Kidney (tissue), 14 donors: ENCODE results near the gene PRR22. TPM values are rescaled to one million over a fixed set of nuclear protein-coding genes. Genes with fewer than 3 reads are reported as not detected.

ENCODE experiments used
- DNase-seq, 5 donors: peaks; one replicate each; pipeline ENCODE4 v3.0.0-alpha.2; 2013 to 2020
- FAIRE-seq: peaks from 2 replicates; lab custom pipeline; 2012; peaks lifted over from hg19 to GRCh38; lab: Jason Lieb, UNC
- H3K27ac ChIP-seq, 2 donors: one replicate each; pipeline ENCODE4 v1.7.0; 2013; ENCODE audit warnings: low read depth in 2 of 2, low read length in 2 of 2, inconsistent platforms in 1 of 2
- H3K27me3 ChIP-seq: one replicate; pipeline ENCODE4 v1.7.1; 2013; ENCODE audit warnings: low read length, inconsistent platforms; ENCODE audit not compliant: control insufficient read depth, insufficient read depth
- H3K36me3 ChIP-seq, 3 donors: one replicate each; pipeline versions ENCODE4 v1.7.0 to v1.7.1; 2013; ENCODE audit warnings: low read length in 3 of 3, control low read depth in 1 of 3, inconsistent platforms in 1 of 3; ENCODE audit not compliant: insufficient read depth in 3 of 3, control insufficient read depth in 2 of 3
- H3K4me1 ChIP-seq, 3 donors: one replicate each; pipeline versions ENCODE4 v1.7.0 to v1.7.1; 2013; ENCODE audit warnings: low read length in 3 of 3, inconsistent platforms in 1 of 3, low read depth in 1 of 3; ENCODE audit not compliant: control insufficient read depth in 2 of 3, insufficient read depth in 2 of 3
- H3K4me3 ChIP-seq, 3 donors: one replicate each; pipeline versions ENCODE4 v1.7.0 to v1.8.1; 2013; ENCODE audit warnings: low read length in 3 of 3, control low read depth in 1 of 3, inconsistent platforms in 1 of 3
- H3K9ac ChIP-seq, 3 donors: one replicate each; pipeline versions ENCODE4 v1.7.0 to v1.7.1; 2013; ENCODE audit warnings: low read length in 3 of 3, control low read depth in 1 of 3, inconsistent platforms in 1 of 3
- H3K9me3 ChIP-seq, 3 donors: one replicate each; pipeline versions ENCODE4 v1.7.0 to v1.7.1; 2013; ENCODE audit warnings: low read length in 3 of 3, control low read depth in 1 of 3, inconsistent platforms in 1 of 3; ENCODE audit not compliant: control insufficient read depth in 2 of 3, insufficient read depth in 1 of 3
- intact Hi-C: fragments of 100-400 bp; cut with DNase I; formaldehyde crosslinking; loops from one replicate; pipeline ENCODE4 v1.11.1; 2022
- polyA plus RNA-seq: library from polyadenylated mRNA; stranded (reverse); fragments of 350-450 nt; fragmentation: Illumina TruSeq; extraction: RNeasy Lipid Tissue Mini Kit (QIAGEN cat#74804); gene quantifications from one replicate; pipeline ENCODE4 v1.2.3, GENCODE V29; 2014; ENCODE audit warnings: low read depth, low replicate concordance; ENCODE audit not compliant: insufficient read depth
- total RNA-seq: library from RNA; stranded (reverse); fragmentation: NEBNext Ultra II Directional; extraction: Animal tissue kit (Norgen Biotek cat#: 25700); gene quantifications from one replicate; pipeline ENCODE4 v1.2.1, GENCODE V29; 2021
- TF ChIP-seq, protein P1 (sequence below): IDR thresholded peaks from 3 replicates; pipeline ENCODE4 v1.5.1; 2012; ENCODE audit warnings: mild to moderate bottlenecking, moderate library complexity, borderline replicate concordance; ENCODE audit not compliant: insufficient read depth; ENCODE audit errors: extremely low read depth
- donor health status: control.
- donor health status: control.
- donor health status: control.
- donor health status: control.
- donor health status: control.
- donor health status: DM: yes; HTN: yes; CAD: no.
- donor health status: Normal renal cell carcinoma (clear cell type).

The PRR22 gene
- total and polyA plus RNA-seq, 2 donors from 2014 or later: 4.1 to 4.2 TPM

DNA sequence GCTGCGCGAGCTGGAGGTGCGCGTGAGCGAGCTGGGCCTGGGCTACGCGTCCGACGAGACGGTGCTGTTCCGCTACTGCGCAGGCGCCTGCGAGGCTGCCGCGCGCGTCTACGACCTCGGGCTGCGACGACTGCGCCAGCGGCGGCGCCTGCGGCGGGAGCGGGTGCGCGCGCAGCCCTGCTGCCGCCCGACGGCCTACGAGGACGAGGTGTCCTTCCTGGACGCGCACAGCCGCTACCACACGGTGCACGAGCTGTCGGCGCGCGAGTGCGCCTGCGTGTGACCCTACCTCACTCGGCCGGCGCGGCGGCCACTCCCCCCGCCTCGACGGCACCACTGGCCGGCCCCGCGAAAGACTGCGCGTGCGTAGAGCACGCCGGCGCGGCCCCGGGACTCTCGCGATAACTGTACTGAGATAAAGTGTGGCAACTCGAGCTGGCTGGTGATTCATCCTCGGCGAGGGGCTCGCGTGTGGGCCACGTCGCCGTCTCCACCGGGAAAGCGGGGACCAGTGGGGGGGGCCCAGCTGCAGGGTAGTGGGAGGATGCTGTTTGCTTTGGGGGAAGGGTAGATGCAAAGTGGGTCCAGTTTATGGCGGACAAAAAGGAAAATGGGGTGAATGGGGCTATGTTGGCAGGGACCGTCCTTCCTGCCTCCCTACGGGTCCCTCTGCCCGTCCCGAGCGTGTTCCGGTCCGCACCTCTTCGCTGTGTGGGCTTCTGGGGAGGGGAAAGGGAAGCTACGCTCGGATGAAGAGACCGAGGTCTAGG lies 43.5 kb upstream of the PRR22 start:
- Histone ChIP-seq H3K36me3 (peaks cover 0 to 3% (median 0%) of the 10 kb centered on the region in 3 donors), H3K27ac (peak overlapping the region; percentile 77 to 78), H3K9me3 (no peaks in the 10 kb centered on the region), H3K4me1 (peaks cover 0 to 18% (median 3%) of the 10 kb centered on the region in 3 donors), H3K4me3 (peak overlapping the region; percentile 39 to 89 (median 73)), H3K27me3 (no peaks in the 10 kb centered on the region), H3K9ac (peak overlapping the region; percentile 15 to 82 (median 81))
- no peak for FAIRE-seq
- intact Hi-C loops: no loop called here
- TF ChIP-seq, protein P1, sequence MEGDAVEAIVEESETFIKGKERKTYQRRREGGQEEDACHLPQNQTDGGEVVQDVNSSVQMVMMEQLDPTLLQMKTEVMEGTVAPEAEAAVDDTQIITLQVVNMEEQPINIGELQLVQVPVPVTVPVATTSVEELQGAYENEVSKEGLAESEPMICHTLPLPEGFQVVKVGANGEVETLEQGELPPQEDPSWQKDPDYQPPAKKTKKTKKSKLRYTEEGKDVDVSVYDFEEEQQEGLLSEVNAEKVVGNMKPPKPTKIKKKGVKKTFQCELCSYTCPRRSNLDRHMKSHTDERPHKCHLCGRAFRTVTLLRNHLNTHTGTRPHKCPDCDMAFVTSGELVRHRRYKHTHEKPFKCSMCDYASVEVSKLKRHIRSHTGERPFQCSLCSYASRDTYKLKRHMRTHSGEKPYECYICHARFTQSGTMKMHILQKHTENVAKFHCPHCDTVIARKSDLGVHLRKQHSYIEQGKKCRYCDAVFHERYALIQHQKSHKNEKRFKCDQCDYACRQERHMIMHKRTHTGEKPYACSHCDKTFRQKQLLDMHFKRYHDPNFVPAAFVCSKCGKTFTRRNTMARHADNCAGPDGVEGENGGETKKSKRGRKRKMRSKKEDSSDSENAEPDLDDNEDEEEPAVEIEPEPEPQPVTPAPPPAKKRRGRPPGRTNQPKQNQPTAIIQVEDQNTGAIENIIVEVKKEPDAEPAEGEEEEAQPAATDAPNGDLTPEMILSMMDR: no peak
- DNase-seq: peak; percentile 97 to 98 (median 97)

DNA sequence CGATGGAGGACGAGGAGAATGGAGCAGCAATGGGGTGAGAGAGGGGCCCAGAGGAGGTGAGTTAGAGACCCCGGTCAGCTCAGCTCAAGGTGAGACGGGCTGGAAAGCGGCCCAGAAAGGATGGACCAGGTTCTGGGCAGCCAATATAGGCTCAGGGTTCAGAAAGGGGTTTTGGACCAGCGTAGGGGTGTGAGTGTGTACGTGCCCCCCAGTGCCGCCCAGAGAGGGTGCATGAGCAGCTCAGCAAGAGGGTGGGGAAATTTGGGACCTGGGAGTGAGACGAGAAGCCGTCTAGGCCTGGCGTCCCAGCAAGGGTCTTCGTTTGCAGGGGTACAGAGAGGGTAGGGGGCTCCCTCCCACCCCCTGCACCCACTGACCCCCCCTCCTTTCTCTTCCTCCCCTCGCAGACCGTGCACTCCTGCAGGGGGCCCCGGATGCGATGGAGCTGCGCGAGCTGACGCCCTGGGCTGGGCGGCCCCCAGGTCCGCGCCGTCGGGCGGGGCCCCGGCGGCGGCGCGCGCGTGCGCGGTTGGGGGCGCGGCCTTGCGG lies 42.9 kb upstream of the PRR22 start:
- intact Hi-C loops: no loop called here
- Histone ChIP-seq H3K4me1 (peaks cover 0 to 18% (median 0%) of the 10 kb centered on the region in 3 donors), H3K27me3 (no peaks in the 10 kb centered on the region), H3K9me3 (no peaks in the 10 kb centered on the region), H3K36me3 (no peaks in the 10 kb centered on the region), H3K4me3 (peak overlapping the region; percentile 23 to 46 (median 25)), H3K27ac (peak overlapping the region; percentile 17 to 77), H3K9ac (no peak overlapping the region)
- TF ChIP-seq, protein P1: no peak
- DNase-seq (no peak), FAIRE-seq (no peak)

DNA sequence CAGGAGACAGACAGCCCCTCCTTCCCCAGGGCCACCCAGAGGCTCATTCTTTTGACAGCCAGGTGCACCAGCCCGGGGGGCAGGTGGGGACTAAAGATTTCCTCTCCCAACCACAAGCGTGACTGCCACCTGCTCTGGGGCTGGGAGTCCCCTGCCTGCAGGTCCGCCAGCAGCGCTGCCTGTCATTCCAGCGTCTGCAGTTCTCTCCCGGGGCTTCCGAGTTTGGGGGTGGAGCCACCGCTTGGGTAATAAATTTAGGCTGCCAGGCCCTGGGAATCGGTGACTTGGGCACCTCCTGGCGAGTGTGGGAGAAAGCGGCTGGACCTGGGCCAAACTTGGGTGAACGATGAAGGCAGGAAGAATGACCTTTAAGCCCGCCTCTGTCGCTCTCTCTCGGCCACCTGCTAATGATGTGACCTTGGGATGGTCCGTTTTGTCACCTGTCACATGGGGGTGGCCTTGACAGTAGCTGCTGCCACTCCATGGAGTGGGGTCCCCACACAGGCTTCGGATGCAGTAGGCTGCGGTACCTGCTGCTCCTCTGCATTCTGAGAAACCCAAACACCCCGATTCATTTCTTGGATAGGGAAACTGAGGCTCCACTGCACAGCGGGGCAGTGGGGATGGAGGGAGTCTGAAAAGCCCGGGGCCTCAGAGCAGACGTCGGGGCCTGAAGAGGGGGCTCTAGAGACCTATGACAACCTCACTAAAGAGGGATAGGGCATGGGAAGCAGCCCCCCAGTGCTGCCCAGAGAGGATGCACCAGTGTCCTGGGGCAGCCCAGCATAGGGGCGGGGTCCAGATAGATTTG lies 42.2 kb upstream of the PRR22 start:
- H3K9me3 ChIP-seq: no peaks in the 10 kb centered on the region
- FAIRE-seq (no peak), DNase-seq (peak; percentile 93 to 94 (median 94))
- TF ChIP-seq, protein P1: peak; percentile 29
- H3K27me3 ChIP-seq: no peaks in the 10 kb centered on the region
- peak overlapping the region; percentile 51 to 60 for H3K27ac ChIP-seq
- no peaks in the 10 kb centered on the region for H3K36me3 ChIP-seq
- no peak overlapping the region for H3K9ac ChIP-seq
- H3K4me3 ChIP-seq: peak overlapping the region in 1 of 3 donors; percentile 25
- peaks cover 0 to 16% (median 0%) of the 10 kb centered on the region in 3 donors for H3K4me1 ChIP-seq
- intact Hi-C loops: no loop called here
